Heart left ventricle (tissue), 16 donors: ENCODE measurements around the gene MRPS35. TPM values are rescaled to one million over a fixed set of nuclear protein-coding genes. Genes with fewer than 3 reads are reported as not detected.
"Not testable (repeated sequence)": the region's sequence is repeated elsewhere in the genome, so short reads cannot be mapped to it uniquely, and the experiment has no call there.

Experiments used
- ATAC-seq, 4 donors: fragments of 200-7000 bp; cut with Tn5 transposase; one replicate each; pipeline ENCODE4 v1.9.1; 2020 to 2022; ENCODE audit warnings: moderate library complexity in 4 of 4, mild to moderate bottlenecking in 3 of 4, moderate number of reproducible peaks in 1 of 4
- DNase-seq, 5 donors: peaks; one replicate each; pipeline ENCODE4 v3.0.0-alpha.2; 2020
- H3K27ac ChIP-seq, 12 donors: fragments of 200-600 bp; sonication (generic) in 4 of 12; one replicate each; pipeline versions ENCODE4 v1.5.0 to v1.8.0; 2016 to 2022; ENCODE audit warnings: mild to moderate bottlenecking in 2 of 12
- H3K27me3 ChIP-seq, 9 donors: fragments of 200-600 bp; sonication (generic) in 2 of 9; one replicate each; pipeline versions ENCODE4 v1.5.1 to v1.8.0; 2016 to 2022; ENCODE audit warnings: mild to moderate bottlenecking in 3 of 9
- H3K36me3 ChIP-seq, 9 donors: fragments of 200-600 bp; sonication (generic) in 2 of 9; one replicate each; pipeline versions ENCODE4 v1.5.0 to v1.8.0; 2018 to 2022; ENCODE audit warnings: mild to moderate bottlenecking in 2 of 9
- H3K4me1 ChIP-seq, 12 donors: fragments of 200-600 bp; sonication (generic) in 4 of 12; one replicate each; pipeline versions ENCODE4 v1.5.0 to v1.8.0; 2016 to 2022; ENCODE audit warnings: mild to moderate bottlenecking in 3 of 12
- H3K4me3 ChIP-seq, 12 donors: fragments of 200-600 bp; sonication (generic) in 4 of 12; one replicate each; pipeline versions ENCODE4 v1.5.0 to v1.8.0; 2017 to 2022; ENCODE audit warnings: mild to moderate bottlenecking in 9 of 12, moderate library complexity in 4 of 12
- H3K9me3 ChIP-seq, 12 donors: fragments of 200-600 bp; sonication (generic) in 4 of 12; one replicate each; pipeline versions ENCODE4 v1.5.0 to v1.8.0; 2016 to 2022; ENCODE audit warnings: mild to moderate bottlenecking in 1 of 12
- CTCF ChIP-seq, 12 donors: fragments of 200-600 bp; sonication (generic) in 4 of 12; IDR thresholded peaks; one replicate each; pipeline versions ENCODE4 v1.5.0 to v1.8.0; 2018 to 2022; ENCODE audit warnings: antibody characterized with exemption in 12 of 12, mild to moderate bottlenecking in 5 of 12
- POLR2A ChIP-seq, 2 donors: fragments of 450-650 bp; IDR thresholded peaks; one replicate each; pipeline ENCODE4 v1.6.1; 2017; ENCODE audit warnings: antibody characterized with exemption in 2 of 2, mild to moderate bottlenecking in 2 of 2, moderate library complexity in 2 of 2
- WGBS, 4 donors: extraction: QIAGEN DNeasy Blood & Tissue Kit in 2 of 4; methylation state at CpG; one replicate each; pipeline versions ENCODE4 v1.1.5 to v1.1.7; 2013 to 2018; 5-methylcytosine and 5-hydroxymethylcytosine counted together
- intact Hi-C, 10 donors: fragments of 100-400 bp; cut with DNase I; formaldehyde crosslinking; loops; one replicate each; pipeline versions ENCODE4 v1.11.1 to v1.14.2; 2022
- polyA plus RNA-seq, 2 donors: library from polyadenylated mRNA; stranded (reverse); fragments of 200-250 nt; gene quantifications; one replicate each; pipeline ENCODE4 v1.2.3, GENCODE V29; 2013
- total RNA-seq, 9 donors: library from RNA; depleted of rRNA in 2 of 9; stranded (reverse); fragments of >200 nt in 2 of 9; fragmentation: NEBNext Ultra II Directional in 3 of 9; extraction: Animal tissue kit (Norgen Biotek cat#: 25700) in 3 of 9; gene quantifications; one replicate each; pipeline versions ENCODE4 v1.1.0 to v1.2.4, GENCODE V29; 2016 to 2023
- donor health status: ischemic (EF 13 %, LVEDD 7.1; RV severe dilation, severe dysfunction).
- donor health status: healthy with polysubstance abuse.
- donor health status: DM: no; HTN: yes; CAD: no.
- donor health status: DM: no; HTN: no; CAD: no.
- donor health status: ischemic (EF 25% LVEDD 6.9; RV normal size, moderate dysfunction).
- donor health status: ischemic (EF 25% LVEDD 5.7; RV mildly dilated, moderate dysfunction).
- donor health status: healthy.
- donor health status: DM: yes; HTN: yes; CAD: no.
- donor health status: ischemic (EF 35%, LVEDD 5.7; RV mildly dilated, moderate dysfunction).
- donor health status: nonischemic (EF 11% LVEDD 7.7; RV severe dilation, severe dysfunction).
- donor health status: DM: yes; HTN: yes; CAD: no.
- donor health status: PGD.
- donor health status: ischemic (EF 29% LVEDD 5.4; RV normal size, mild dysfunction).
- donor health status: nonischemic (EF 23%, LVEDD 6.1; RV moderate dilation, normal function).

Gene MRPS35
- total and polyA plus RNA-seq, 11 donors = 39.8 to 94.1 (median 59.6) TPM

GRCh38 chr12:27730097-27730588, 19.5 kb downstream of the MRPS35 start:
- 91 to 93% (median 92%) methylated on average over 4 of the region's 4 CpGs for WGBS, 4 donors
- Histone ChIP-seq H3K4me3 (no peak overlapping the region), H3K9me3 (no peaks in the 10 kb centered on the region), H3K36me3 (peaks cover 0 to 86% (median 64%) of the 10 kb centered on the region in 9 donors), H3K4me1 (no peaks in the 10 kb centered on the region), H3K27me3 (no peaks in the 10 kb centered on the region), H3K27ac (no peak overlapping the region)
- TF ChIP-seq POLR2A (IDR thresholded peaks at IDR 0.05) (no peak), CTCF (IDR thresholded peaks at IDR 0.05) (no peak)
- intact Hi-C loops = loop anchor here (5.0 to 10.0 kb wide), 8 partner anchors 92 to 1147 kb away; no protein-coding TSS in a partner anchor
- DNase-seq (no peak), ATAC-seq (no peak)

- H3K36me3 ChIP-seq = peaks cover 0 to 86% (median 64%) of the 10 kb centered on the region in 9 donors
- 57 to 66% (median 63%) methylated on average over 2 of the region's 2 CpGs for WGBS, 4 donors
- no peak overlapping the region for H3K27ac ChIP-seq
- DNase-seq (no peak), ATAC-seq (peak in 1 of 4 donors; percentile 58)
- intact Hi-C loops = loop anchor here (2.0 to 10.0 kb wide), 10 partner anchors 89 to 1145 kb away; no protein-coding TSS in a partner anchor
- no peak overlapping the region for H3K4me3 ChIP-seq
- TF ChIP-seq POLR2A (IDR thresholded peaks at IDR 0.05) (no peak), CTCF (IDR thresholded peaks at IDR 0.05) (peak in 3 of 12 donors; percentile 4 to 13 (median 5))
- no peaks in the 10 kb centered on the region for H3K27me3 ChIP-seq
- H3K4me1 ChIP-seq = no peaks in the 10 kb centered on the region
- H3K9me3 ChIP-seq = no peaks in the 10 kb centered on the region
Measured at GRCh38 chr12:27732281-27732680, 21.6 kb downstream of the MRPS35 start.

GRCh38 chr12:27733052-27733656, 22.5 kb downstream of the MRPS35 start:
- ATAC-seq (peak in 3 of 4 donors; percentile 37 to 64 (median 48)), DNase-seq (no peak)
- Histone ChIP-seq H3K4me1 (no peaks in the 10 kb centered on the region), H3K27me3 (no peaks in the 10 kb centered on the region), H3K27ac (no peak overlapping the region), H3K36me3 (peaks cover 0 to 86% (median 65%) of the 10 kb centered on the region in 9 donors), H3K4me3 (no peak overlapping the region), H3K9me3 (no peaks in the 10 kb centered on the region)
- whole genome bisulfite sequencing, 4 donors = 43 to 48% (median 45%) methylated on average over 3 of the region's 3 CpGs
- no peak for TF ChIP-seq POLR2A (IDR thresholded peaks at IDR 0.05)
- TF ChIP-seq CTCF (IDR thresholded peaks at IDR 0.05) = peak; percentile 34 to 87 (median 73)
- intact Hi-C loops = loop anchor here (2.0 to 10.0 kb wide), 10 partner anchors 88 to 1144 kb away; no protein-coding TSS in a partner anchor

GRCh38 chr12:27733791-27734190, 23.2 kb downstream of the MRPS35 start:
- intact Hi-C loops = loop anchor here (2.0 to 10.0 kb wide), 10 partner anchors 87 to 1144 kb away; no protein-coding TSS in a partner anchor
- no peak for ATAC-seq
- no peaks in the 10 kb centered on the region for H3K4me1 ChIP-seq
- no peak overlapping the region for H3K4me3 ChIP-seq
- peaks cover 0 to 88% (median 69%) of the 10 kb centered on the region in 9 donors for H3K36me3 ChIP-seq
- DNase-seq = no peak
- no peak for TF ChIP-seq POLR2A (IDR thresholded peaks at IDR 0.05)
- TF ChIP-seq CTCF (IDR thresholded peaks at IDR 0.05) = no peak
- no peak overlapping the region for H3K27ac ChIP-seq
- H3K9me3 ChIP-seq = no peaks in the 10 kb centered on the region
- H3K27me3 ChIP-seq = no peaks in the 10 kb centered on the region
- WGBS, 4 donors = 87 to 95% (median 89%) methylated on average over 1 of the region's 1 CpG

- H3K27me3 ChIP-seq, ATAC-seq, DNase-seq, H3K9me3 ChIP-seq, H3K27ac ChIP-seq, H3K4me3 ChIP-seq, H3K4me1 ChIP-seq: not testable (repeated sequence)
- WGBS, 4 donors = 93 to 96% (median 93%) methylated on average over 9 of the region's 9 CpGs
- intact Hi-C loops = loop anchor here (5.0 to 10.0 kb wide), 8 partner anchors 88 to 1143 kb away; no protein-coding TSS in a partner anchor
- peaks cover 0 to 90% (median 74%) of the 10 kb centered on the region in 9 donors for H3K36me3 ChIP-seq
Measured at GRCh38 chr12:27734321-27734720, 23.7 kb downstream of the MRPS35 start.
